ENCODE measurements around the gene CIB2.

CIB2 gene

GRCh38 chr15:78108300-78109084, 22.8 kb downstream of the CIB2 start:
- DNase-seq (ENCODE audit: low read depth): peak; percentile 50
- peak; percentile 94 for TF ChIP-seq CTCF (conservative IDR thresholded peaks at IDR 0.05; ENCODE audit: low read depth, low read length)
- no peak overlapping the region for H3K4me3 ChIP-seq (ENCODE audit: low read length)

GRCh38 chr15:78107471-78107870, 23.8 kb downstream of the CIB2 start:
- TF ChIP-seq CTCF (conservative IDR thresholded peaks at IDR 0.05; ENCODE audit: low read depth, low read length): no peak
- H3K4me3 ChIP-seq (ENCODE audit: low read length): no peak overlapping the region
- no peak for DNase-seq (ENCODE audit: low read depth)

GRCh38 chr15:78105476-78106241, 25.6 kb downstream of the CIB2 start:
- DNase-seq (ENCODE audit: low read depth): no peak
- no peak overlapping the region for H3K4me3 ChIP-seq (ENCODE audit: low read length)
- TF ChIP-seq CTCF (conservative IDR thresholded peaks at IDR 0.05; ENCODE audit: low read depth, low read length): no peak

- H3K4me3 ChIP-seq (ENCODE audit: low read length): no peak overlapping the region
- no peak for DNase-seq (ENCODE audit: low read depth)
- no peak for TF ChIP-seq CTCF (conservative IDR thresholded peaks at IDR 0.05; ENCODE audit: low read depth, low read length)
Measured at GRCh38 chr15:78104566-78105475, 26.4 kb downstream of the CIB2 start.

- H3K4me3 ChIP-seq (ENCODE audit: low read length): no peak overlapping the region
- DNase-seq (ENCODE audit: low read depth): no peak
- TF ChIP-seq CTCF (conservative IDR thresholded peaks at IDR 0.05; ENCODE audit: low read depth, low read length): no peak
Measured at GRCh38 chr15:78104119-78104479, 27.1 kb downstream of the CIB2 start.

- no peak for TF ChIP-seq CTCF (conservative IDR thresholded peaks at IDR 0.05; ENCODE audit: low read depth, low read length)
- DNase-seq (ENCODE audit: low read depth): no peak
- H3K4me3 ChIP-seq (ENCODE audit: low read length): no peak overlapping the region
Measured at GRCh38 chr15:78103406-78104118, 27.7 kb downstream of the CIB2 start.
